ENCODE measurements around the gene HMCN1.

GRCh38 chr1:186089940-186090339 lies 355.7 kb downstream of the HMCN1 start:
- TF ChIP-seq SMC3 (IDR thresholded peaks at IDR 0.05; ENCODE audit: low read depth, low read length) (no peak), RAD21 (IDR thresholded peaks at IDR 0.05; ENCODE audit: low read length) (no peak)
- TF ChIP-seq, protein P1, sequence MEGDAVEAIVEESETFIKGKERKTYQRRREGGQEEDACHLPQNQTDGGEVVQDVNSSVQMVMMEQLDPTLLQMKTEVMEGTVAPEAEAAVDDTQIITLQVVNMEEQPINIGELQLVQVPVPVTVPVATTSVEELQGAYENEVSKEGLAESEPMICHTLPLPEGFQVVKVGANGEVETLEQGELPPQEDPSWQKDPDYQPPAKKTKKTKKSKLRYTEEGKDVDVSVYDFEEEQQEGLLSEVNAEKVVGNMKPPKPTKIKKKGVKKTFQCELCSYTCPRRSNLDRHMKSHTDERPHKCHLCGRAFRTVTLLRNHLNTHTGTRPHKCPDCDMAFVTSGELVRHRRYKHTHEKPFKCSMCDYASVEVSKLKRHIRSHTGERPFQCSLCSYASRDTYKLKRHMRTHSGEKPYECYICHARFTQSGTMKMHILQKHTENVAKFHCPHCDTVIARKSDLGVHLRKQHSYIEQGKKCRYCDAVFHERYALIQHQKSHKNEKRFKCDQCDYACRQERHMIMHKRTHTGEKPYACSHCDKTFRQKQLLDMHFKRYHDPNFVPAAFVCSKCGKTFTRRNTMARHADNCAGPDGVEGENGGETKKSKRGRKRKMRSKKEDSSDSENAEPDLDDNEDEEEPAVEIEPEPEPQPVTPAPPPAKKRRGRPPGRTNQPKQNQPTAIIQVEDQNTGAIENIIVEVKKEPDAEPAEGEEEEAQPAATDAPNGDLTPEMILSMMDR (IDR thresholded peaks at IDR 0.05), result no peak
